GM18909 (cell line): ENCODE results near the gene ERVK3-1.

ENCODE experiments used
- ATAC-seq: cut with Tn5 transposase; IDR thresholded peaks from one replicate; pipeline ENCODE4 v1.9.1; 2021; ENCODE audit warnings: mild to moderate bottlenecking; ENCODE audit not compliant: unreplicated experiment, poor library complexity

Gene ERVK3-1

DNA sequence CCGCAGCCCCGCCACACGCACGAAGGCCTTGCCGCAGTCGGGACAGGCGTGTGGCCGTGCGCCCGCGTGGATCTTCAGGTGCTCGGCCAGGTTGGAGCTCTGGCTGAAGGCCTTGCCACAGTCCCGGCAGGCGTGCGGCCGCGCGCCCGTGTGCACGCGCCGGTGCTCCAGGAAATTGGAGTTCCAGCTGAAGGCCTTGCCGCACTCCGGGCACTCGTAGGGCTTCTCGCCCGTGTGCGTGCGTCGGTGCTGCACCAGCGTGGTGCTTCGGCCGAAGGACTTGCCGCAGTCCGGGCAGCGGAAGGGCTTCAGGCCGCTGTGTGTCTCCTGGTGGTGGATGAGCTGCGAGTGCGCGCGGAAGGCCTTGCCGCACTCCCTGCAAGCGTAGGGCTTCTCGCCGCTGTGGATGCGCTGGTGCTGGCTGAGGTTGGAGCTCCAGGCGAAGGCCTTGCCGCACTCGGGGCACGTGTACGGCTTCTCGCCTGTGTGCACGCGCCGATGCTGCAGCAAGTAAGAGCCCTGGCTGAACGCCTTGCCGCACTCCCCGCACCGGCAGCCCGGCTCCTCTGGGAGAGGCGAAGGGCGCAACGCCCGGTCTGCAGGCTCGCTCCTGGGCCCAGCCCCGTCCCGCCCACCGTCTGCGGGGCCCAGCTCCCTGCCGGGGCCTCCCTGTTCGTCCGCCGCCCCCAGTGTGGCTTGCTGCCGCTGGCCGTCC is 51.7 kb downstream of the ERVK3-1 start:
- ATAC-seq = no peak

DNA sequence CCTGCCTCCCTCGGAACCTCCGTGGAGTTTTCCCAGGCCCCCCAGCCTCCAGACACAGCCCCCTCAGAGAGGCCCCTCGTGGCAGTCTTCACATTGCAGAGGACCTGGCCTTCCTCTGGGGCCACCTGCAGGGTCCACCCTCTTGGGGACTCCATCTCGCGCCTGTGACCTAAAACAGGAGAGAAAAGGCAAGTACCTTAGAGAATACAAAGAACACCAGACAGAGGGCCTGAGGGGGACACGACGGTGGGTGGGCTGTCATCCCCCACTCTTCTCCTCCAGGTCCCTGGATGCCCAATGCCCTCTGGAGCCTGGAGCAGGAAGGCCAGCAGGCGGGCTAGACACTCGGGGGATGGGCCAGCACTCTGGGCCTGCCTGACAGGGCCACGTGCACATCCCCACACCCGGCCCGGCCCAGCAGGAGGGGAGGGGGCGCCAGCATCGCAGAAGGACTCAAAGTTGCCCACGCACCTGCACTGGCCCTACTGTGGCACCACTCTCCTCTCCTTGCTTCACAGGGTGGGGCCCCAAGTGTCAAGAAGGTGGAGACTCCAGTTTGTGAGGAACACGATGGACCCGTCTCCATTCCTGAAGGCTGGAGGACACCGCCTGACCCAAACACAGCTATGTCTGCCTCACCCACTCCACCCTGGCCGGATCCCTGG is 52.4 kb downstream of the ERVK3-1 start:
- ATAC-seq = no peak

DNA sequence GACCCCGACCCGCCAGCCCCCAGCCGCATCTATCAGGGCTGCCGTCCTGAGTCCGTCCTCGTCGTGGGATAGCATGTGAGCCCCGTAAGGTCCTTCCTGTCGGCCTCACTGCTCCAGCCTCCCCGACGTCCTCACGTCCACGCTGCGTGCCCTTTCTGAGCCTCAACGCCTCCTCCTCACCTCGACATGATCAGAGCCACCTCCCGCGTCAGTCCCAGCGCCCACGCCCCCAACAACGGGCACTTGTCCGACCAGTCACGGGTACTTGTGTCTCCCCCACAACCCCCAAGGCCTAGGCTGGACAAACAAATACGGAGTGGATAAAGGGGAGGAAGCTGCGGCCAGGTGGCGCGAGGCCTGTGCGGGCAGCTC is 56.7 kb downstream of the ERVK3-1 start:
- ATAC-seq = peak; percentile 25

DNA sequence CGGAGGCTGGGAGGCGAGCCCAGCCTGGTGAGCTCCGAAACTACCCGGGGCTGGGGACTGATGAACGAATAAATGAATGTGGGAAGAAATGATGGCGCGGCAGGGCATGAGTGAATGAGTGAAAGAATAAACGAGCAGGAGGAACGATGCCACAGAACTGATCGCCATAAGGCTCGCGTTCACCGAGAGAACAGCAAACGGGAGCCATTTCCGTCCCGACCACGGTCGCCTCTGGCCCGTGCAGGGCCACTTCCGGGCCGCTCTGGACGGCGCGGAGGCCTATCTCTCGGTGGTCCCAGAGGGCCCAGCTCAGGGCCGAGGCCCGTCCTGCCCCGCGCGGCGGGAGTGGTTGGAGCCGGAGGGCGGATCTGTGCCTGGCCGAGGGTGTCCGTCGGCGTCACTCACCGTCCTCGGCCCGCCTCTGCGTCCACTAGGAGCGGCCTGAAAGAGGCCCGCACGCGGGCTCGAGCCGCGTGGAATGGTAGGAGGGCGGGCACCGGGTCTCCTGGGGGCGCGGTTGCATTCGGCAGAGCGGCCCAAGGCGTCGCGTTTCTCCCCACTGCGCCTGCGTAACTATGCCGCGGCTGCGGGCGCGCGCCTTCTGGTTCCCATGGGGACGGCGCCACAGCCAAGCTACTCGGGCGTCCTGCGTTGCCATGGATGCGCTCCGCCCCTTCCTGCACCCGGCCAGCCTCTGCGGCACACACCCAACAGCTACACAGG is 57.3 kb downstream of the ERVK3-1 start, which contains the start of gene ZNF497:
Gene ZNF497, minus strand, starts transcription at position 480 of the 723 bp plus-strand sequence. CDS start 5,116 bp downstream, outside the sequence.
- peak; percentile 82 for ATAC-seq

DNA sequence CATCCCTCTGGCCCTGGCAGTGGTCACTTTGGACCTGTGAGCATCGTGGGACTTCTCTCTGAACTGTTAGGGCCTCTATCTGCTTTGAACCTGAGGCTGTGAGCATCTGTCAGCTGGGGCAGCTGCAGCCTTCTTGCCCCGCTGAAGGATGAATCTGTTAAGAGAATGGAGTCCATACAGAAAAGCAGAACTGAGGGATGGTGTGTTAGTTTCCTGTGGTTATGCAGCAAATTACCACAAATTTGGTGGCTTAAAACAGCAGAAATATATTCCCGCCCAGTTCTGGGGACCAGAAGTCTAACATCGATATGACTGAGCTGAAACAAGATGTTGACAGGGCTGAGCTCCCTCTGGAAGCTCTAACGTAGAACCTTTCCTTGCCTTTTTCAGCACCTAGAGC is 59.0 kb downstream of the ERVK3-1 start:
- no peak for ATAC-seq
